NCI-H2196 treated with DMSO at 0.1 percent for 48 hours (cell line): ENCODE results near the gene HMGB2.

Experiments used
- DNase-seq: peaks from one replicate; lab custom pipeline; 2025; ENCODE audit not compliant: unreplicated experiment; lab: John Stamatoyannopoulos, UW

Gene HMGB2

GRCh38 chr4:173334891-173335752, 964 bp upstream of the HMGB2 start:
- peak; percentile 37 for DNase-seq

GRCh38 chr4:173333658-173334084, 487 bp downstream of the HMGB2 start:
- no peak for DNase-seq

- DNase-seq: no peak
These were observed 1.0 kb downstream of the HMGB2 start for GRCh38 chr4:173332963-173333657.

GRCh38 chr4:173332021-173332487, 2.1 kb downstream of the HMGB2 start:
- no peak for DNase-seq

- no peak for DNase-seq
These were observed 3.6 kb downstream of the HMGB2 start for GRCh38 chr4:173330590-173330989.

- no peak for DNase-seq
These were observed 5.8 kb downstream of the HMGB2 start for GRCh38 chr4:173328236-173328901.

GRCh38 chr4:173325007-173325736, 9.0 kb downstream of the HMGB2 start:
- no peak for DNase-seq

- DNase-seq: no peak
These were observed 14.5 kb downstream of the HMGB2 start for GRCh38 chr4:173319696-173320095.

- DNase-seq: no peak
These were observed 15.4 kb downstream of the HMGB2 start for GRCh38 chr4:173318648-173319211.

- no peak for DNase-seq
These were observed 15.9 kb downstream of the HMGB2 start for GRCh38 chr4:173318240-173318639.

GRCh38 chr4:173317004-173317403, 17.2 kb downstream of the HMGB2 start:
- DNase-seq: no peak

GRCh38 chr4:173316060-173316459, 18.1 kb downstream of the HMGB2 start:
- no peak for DNase-seq

GRCh38 chr4:173314715-173315114, 19.4 kb downstream of the HMGB2 start:
- no peak for DNase-seq

- no peak for DNase-seq
These were observed 22.8 kb downstream of the HMGB2 start for GRCh38 chr4:173311368-173311767.

GRCh38 chr4:173307778-173308177, 26.4 kb downstream of the HMGB2 start:
- DNase-seq: no peak

GRCh38 chr4:173301518-173302201, 32.5 kb downstream of the HMGB2 start:
- no peak for DNase-seq

GRCh38 chr4:173294444-173294843, 39.7 kb downstream of the HMGB2 start:
- DNase-seq: no peak

- DNase-seq: no peak
These were observed 40.5 kb downstream of the HMGB2 start for GRCh38 chr4:173293663-173294062.

GRCh38 chr4:173291899-173292298, 42.3 kb downstream of the HMGB2 start:
- DNase-seq: no peak

- DNase-seq: no peak
These were observed 44.8 kb downstream of the HMGB2 start for GRCh38 chr4:173289353-173289727.
